ENCODE measurements around the gene POLRMT.
A peak's percentile ranks its signal among the peaks of the same experiment; 100 is the strongest.
"Not testable (repeated sequence)": the region's sequence is repeated elsewhere in the genome, so short reads cannot be mapped to it uniquely, and the experiment has no call there.

Gene POLRMT

DNA sequence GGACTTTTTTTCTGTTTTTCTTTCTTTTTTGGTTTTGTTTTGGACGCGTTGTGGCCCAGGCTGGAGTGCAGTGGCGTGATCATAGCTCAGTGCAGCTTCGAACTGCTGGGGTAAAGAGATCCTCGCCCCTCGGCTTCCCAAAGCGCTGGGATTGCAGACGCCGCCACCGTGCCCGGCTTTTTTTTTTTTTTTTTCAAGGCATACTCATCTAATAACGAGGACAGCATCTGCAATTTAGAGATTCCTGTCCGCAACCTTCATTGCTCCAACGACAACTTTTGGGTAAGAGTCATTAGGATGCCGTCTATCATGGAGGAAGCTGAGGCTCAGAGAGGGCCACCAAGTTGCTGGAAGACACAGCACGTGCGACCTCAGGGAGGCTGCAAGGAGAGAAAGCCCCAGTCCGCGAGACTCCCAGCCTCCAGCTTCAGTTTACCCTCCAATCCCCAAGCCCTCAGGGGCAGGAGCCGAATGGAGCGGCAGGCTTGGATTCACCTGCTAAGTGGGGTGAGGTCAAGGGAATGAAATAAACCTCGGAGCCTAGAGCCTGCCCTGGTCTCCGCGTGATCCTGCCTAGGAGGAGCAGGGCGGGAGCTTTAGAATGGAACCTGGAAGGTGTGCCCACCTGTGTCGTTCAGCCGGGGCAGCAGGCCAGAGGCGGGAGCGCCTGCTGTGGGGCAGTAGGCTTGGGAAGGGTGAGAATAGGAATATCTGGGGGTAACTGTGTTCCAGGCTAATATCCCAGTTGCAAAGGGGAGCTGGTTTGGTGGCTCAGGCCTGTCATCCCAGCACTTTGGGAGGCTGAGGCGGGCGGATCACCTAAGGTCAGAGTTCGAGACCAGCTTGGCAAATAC lies 676 bp upstream of the POLRMT start:
- peak overlapping the region; percentile 73 for H3K4me3 ChIP-seq (ENCODE audit: low read length)
- no peak for TF ChIP-seq ZNF274 (IDR thresholded peaks at IDR 0.05; ENCODE audit: low read depth, low read length)

DNA sequence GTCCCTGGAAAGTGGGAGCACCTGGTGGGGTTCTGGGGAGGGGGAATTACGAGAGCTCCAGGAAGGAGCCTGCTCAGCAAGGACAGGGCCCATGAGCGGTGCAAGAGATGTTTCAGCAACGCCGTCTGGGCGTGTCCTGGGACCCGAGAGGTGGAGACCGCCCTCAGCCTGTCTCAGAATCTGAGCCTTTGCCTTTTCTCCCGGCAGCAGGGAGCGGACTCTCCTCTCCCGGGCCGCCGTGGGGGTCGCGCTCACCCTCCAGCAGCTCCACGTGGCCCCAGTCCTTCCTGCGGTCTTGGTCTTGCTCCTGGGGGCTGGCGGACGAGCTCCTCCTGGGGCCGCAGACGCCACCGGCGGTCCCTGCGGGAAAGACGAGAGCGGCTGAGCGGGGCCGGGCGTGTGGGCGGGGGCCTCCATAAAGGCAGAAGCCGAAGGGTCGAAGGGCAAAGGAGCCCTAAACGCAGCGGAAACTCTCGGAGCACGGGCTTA lies 714 bp downstream of the POLRMT start:
- peak overlapping the region; percentile 79 for H3K4me3 ChIP-seq (ENCODE audit: low read length)
- TF ChIP-seq ZNF274 (IDR thresholded peaks at IDR 0.05; ENCODE audit: low read depth, low read length) = no peak

DNA sequence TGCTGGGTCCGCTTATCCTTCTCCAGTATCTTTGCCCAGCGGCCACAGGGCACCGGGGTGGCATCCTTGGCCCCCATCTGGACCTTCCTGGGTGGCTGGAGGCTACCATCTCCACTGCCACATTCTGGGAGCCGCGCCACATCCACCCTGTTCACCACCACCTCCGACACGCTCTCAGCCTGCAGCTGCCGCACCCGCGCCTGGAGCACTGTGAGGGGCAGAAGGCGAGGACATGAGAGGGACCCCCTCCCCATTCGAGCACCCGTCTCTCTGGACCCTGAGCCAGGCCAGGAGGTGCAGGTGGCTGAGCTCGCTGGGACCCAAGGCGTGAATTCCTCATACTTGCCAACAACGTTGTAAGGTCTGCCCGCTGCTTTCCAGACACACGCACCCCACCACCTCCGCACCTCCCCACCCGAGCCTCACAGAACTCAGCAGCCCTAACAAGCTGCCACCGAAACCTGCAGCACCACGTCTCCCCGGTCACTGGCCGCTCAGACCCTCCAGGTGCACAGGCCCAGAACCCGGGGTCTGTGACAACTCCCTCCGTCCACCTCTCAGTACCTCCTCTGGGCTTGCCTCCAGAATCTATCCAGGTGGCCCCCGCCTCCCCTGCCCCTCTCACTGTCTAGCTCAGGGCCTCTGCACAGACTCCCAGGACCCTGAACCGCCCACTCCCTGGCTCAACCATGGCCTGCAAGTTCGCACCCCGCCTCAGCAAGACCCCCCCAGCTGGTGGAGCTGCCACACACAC lies 3.2 kb downstream of the POLRMT start:
- no peak for TF ChIP-seq ZNF274 (IDR thresholded peaks at IDR 0.05; ENCODE audit: low read depth, low read length)

DNA sequence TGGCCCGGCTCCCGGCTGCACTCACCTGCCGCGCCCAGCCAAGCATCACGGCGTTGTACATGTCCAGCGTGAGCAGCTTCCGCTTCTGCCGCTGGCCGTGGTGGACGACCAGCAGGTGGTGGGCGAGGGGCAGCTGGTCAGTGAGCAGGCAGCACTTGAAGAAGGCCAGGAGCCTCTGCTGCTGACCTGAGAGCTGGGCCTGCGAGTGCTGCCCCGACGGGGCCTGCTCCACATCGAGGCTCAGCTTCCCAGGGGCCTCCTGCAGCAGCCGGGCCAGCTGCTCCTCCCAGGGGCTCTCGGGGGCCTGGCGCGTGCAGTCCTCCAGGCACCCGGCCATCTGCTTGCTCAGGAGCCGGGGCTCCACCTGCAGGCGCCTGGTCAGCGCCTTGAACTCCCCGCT lies 3.8 kb downstream of the POLRMT start:
- not testable (repeated sequence) for H3K4me3 ChIP-seq (ENCODE audit: low read length)

More for the DNA sequence above, 3.2 kb downstream of the POLRMT start:
- no peak overlapping the region for H3K4me3 ChIP-seq (ENCODE audit: low read length)

DNA sequence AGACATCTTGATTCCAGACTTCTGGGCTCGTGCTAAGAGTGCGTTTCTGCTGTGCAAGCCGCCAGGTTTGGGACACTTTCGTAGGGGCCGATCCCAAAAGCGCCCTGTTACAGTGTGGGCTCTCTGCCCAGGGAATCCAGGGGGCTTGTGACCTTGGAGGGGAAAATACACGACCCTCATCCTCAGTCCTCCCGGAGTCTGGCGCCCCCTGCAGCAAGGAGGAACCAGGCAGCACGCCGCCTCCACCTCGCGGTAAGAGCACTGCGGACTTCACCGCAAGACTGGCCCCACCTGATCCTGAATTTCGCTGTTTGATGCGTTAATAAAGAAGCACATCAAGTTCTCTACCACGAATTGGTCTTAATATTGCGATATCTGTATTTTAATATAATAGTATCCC lies 5.2 kb downstream of the POLRMT start:
- H3K4me3 ChIP-seq (ENCODE audit: low read length) = no peak overlapping the region
- TF ChIP-seq ZNF274 (IDR thresholded peaks at IDR 0.05; ENCODE audit: low read depth, low read length) = no peak

DNA sequence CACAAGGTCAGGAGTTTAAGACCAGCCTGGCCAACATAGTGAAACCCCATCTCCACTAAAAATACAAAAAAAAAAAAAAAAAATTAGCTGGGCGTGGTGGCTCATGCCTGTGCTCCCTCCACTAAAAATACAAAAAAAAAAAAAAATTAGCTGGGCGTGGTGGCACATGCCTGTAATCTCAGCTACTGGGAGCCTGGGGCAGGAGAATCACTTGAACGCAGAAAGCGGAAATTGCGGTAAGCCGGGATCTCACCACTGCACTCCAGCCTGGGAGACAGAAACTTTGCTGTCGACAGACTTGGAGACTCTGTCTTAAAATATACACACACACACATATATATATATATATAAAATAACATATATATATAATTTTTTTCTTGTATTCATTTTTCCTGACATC lies 6.8 kb downstream of the POLRMT start:
- H3K4me3 ChIP-seq (ENCODE audit: low read length) = not testable (repeated sequence)

DNA sequence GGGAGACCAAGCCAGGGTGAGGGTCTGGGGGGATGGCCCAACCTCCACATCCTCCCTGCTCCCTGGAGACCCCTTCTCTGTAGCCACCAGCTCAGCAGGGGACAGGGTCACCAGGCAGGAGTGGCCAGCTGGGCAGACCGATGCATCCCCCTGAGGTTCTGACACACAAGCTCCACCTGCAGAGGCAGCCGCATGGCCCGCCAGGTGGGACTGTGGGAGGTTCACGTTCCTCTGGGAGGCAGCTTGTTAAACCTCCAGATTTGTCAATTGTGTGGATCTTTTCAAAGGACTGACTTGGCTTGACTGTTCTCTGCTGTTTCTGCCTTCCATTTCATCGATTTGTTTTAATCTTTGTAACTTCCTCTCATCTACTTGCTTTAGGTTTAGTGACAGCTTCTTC lies 8.1 kb downstream of the POLRMT start:
- H3K4me3 ChIP-seq (ENCODE audit: low read length) = no peak overlapping the region
- no peak for TF ChIP-seq ZNF274 (IDR thresholded peaks at IDR 0.05; ENCODE audit: low read depth, low read length)

DNA sequence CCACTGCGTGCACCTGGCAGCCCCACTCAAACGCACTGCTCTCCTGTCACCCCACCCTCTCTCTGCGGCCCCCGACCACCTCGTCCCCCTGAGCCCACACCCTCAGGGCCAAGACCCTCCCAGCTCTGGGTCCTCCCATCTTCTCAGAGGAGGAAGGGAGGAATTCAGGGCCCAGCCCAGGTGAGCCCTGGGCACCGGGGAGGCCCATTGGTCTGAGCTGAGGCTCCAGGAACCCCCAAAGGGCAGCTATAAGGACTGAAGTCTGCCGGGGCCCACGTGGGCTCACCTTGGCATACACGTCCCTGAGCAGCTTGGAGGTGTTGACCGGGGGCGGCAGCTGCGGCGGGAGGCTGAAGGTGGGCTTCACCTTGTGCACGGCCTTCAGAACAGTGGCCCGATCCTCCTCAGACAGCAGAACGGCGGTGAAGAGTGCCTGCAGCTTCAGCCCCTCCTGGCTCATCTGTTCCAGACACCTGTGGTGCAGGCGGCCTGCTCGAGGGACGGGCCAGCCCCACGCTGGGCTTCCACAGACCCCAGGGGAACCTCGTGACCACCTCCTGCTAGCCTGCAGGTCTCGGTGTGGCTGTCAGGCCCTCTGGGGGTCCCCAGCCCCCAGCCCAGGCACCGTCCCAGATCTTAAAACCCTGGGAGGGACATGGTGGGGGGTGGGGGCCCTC lies 8.8 kb downstream of the POLRMT start:
- TF ChIP-seq ZNF274 (IDR thresholded peaks at IDR 0.05; ENCODE audit: low read depth, low read length) = no peak
- H3K4me3 ChIP-seq (ENCODE audit: low read length) = no peak overlapping the region

DNA sequence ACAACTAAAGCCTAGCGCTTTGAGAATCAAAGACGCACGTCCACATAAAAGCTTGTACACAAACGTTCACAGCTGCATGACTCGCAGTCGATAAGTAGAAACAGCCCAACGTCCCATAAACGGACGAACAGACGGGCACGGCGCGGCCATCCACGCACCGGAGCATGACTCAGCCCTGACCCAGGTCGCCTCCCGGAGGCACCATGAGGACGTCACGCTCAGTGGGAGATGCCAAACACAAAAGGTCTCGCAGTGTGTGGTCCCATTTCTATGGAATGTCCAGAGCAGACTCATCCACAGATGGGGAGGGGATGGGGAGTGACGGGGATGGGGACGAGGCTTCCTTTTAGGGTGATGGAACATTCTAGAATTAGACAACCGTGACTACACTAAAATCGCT lies 9.4 kb downstream of the POLRMT start:
- TF ChIP-seq ZNF274 (IDR thresholded peaks at IDR 0.05; ENCODE audit: low read depth, low read length) = no peak

DNA sequence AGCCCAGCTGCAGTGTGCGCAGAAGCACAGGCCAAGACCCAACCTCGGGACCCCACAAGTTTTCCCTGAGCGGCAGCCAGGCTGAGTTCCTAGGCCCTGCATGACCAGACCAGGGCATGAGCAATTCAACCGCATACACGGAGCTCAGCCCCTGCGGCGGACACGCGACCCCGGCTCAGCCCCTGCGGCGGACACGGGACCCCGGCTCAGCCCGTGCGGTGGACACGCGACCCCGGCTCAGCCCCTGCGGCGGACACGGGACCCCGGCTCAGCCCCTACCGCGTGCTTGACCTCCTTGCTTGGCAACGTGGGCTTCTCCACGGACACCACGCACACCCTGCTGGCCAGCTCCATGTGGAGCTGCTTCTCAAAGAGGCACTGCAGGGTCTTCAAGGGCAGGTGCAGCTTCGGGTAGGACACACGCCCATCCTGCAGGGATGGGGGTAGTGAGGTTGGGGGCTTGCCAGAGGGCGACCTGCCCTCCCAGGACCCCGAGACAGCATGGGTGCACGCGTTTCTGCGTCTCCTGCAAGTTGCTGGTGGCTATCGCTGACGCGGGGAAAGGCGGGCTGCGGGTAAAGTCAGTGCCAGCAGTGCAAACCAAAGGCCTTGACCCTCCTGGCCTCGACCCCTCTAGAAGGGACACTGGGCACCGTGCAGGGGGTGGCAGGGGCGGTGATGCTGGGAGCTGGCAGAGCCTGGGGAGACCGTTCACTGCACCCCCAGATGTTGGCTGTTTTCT lies 10.0 kb downstream of the POLRMT start:
- H3K4me3 ChIP-seq (ENCODE audit: low read length) = no peak overlapping the region
- no peak for TF ChIP-seq ZNF274 (IDR thresholded peaks at IDR 0.05; ENCODE audit: low read depth, low read length)

More for the DNA sequence above, 9.4 kb downstream of the POLRMT start:
- no peak overlapping the region for H3K4me3 ChIP-seq (ENCODE audit: low read length)

DNA sequence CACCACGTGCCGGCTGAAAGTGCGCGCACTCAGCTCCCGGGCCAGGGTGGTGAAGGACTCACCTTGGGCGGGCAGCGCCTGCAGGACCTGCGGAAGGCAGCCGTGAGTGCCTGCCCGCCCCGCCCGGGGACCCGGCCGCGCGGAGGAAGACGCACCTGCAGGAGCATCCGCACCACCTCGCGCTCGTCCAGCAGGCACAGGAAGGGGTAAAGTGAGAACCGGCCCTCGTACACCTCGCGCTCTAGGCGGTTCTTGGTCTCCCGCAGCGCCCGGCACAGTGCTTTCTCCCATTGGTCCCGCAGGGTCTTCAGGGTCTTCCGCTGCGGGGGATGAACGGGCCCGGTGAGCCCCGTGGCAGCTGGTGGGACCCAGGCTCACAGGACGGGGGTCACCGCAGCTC lies 10.7 kb downstream of the POLRMT start:
- no peak for TF ChIP-seq ZNF274 (IDR thresholded peaks at IDR 0.05; ENCODE audit: low read depth, low read length)
- H3K4me3 ChIP-seq (ENCODE audit: low read length) = no peak overlapping the region

DNA sequence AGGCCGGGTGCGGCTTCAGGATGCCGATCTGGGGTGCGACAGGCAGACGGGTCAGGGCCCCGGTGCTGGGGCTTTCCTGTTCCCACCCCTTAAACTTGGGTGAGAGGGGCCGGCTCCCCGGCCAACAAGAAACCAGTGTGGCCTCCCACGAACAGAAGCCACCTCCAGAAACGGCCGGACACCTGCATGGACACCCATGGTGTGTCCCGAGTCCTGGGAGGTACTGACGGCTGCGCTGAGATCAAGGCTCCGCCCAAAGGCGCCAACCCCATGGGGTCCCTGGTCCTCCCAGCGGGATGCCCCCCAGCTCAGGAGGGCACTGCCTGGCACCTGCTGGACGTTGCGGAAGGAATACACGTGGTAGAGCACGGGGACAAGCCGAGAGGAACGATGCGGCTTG lies 11.5 kb downstream of the POLRMT start:
- H3K4me3 ChIP-seq (ENCODE audit: low read length) = no peak overlapping the region
- TF ChIP-seq ZNF274 (IDR thresholded peaks at IDR 0.05; ENCODE audit: low read depth, low read length) = no peak

DNA sequence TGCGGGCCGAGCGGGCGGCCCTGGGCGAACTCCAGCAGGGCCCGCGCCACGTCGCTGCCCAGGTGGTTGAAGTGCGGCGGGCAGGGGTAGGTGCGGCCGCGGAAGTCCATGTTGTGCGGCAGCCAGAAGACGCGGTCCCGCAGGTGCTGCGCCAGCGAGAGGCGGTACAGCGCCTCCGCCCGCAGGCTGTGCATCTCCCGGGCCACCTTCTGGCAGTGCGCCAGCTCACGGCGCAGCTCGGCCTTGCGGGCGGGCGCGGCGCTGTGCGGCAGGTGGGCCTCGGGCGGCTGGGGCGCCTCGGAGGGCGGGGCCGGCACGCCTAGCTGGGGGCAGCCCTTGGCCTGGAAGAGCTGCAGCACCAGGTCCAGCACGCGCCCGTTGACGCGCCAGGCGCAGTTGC lies 12.1 kb downstream of the POLRMT start:
- H3K4me3 ChIP-seq (ENCODE audit: low read length) = not testable (repeated sequence)
